K562 (cell line): ENCODE data around the gene TTLL11. TPM values are rescaled to one million over a fixed set of nuclear protein-coding genes. Genes with fewer than 3 reads are reported as not detected.

Experiments used
- ELF2 ChIP-seq: fragments of 250-450 bp; sonication (Bioruptor Pico); IDR thresholded peaks from 2 replicates; pipeline ENCODE4 v1.5.0; 2021; ENCODE audit warnings: mild to moderate bottlenecking
- EP400 ChIP-seq: fragments of 450-650 bp; IDR thresholded peaks from 2 replicates; pipeline ENCODE4 v1.6.1; 2017; ENCODE audit warnings: antibody characterized with exemption, mild to moderate bottlenecking, moderate library complexity
- NFE2L1 ChIP-seq: fragments of 450-650 bp; IDR thresholded peaks from 2 replicates; pipeline ENCODE4 v1.6.1; 2016; ENCODE audit warnings: missing genetic modification characterization, low read depth, mild to moderate bottlenecking, missing compliant biosample characterization, moderate library complexity, borderline replicate concordance
- PCBP2 ChIP-seq: fragments of 200-400 bp; formaldehyde crosslinking; IDR thresholded peaks from 2 replicates; pipeline ENCODE4 v1.6.1; 2018; ENCODE audit warnings: low read length, low read depth, mild to moderate bottlenecking, moderate library complexity; ENCODE audit not compliant: poor library complexity, severe bottlenecking
- RNF219 ChIP-seq: fragments of 250-450 bp; sonication (Bioruptor Pico); IDR thresholded peaks from 2 replicates; pipeline ENCODE4 v1.5.0; 2022; ENCODE audit warnings: mild to moderate bottlenecking
- ZNF655 ChIP-seq: fragments of 250-450 bp; sonication (Bioruptor Pico); IDR thresholded peaks from 2 replicates; pipeline ENCODE4 v1.5.0; 2021
- polyA plus RNA-seq, 8 experiments: library from polyadenylated mRNA; depleted of rRNA in 4 of 8; stranded (reverse) in 5 of 8; unstranded in 3 of 8; fragments of >200 nt; fragmentation: Nextera tagmentation in 2 of 8; fragmentation: Illumina TruSeq in 1 of 8; extraction: Ambion mirVana in 2 of 8; extraction: Trizol in 1 of 8; gene quantifications; 2 replicates each; pipeline versions ENCODE4 v1.2.1 to v1.2.3, GENCODE V29; 2011 to 2014; ENCODE audit warnings: inconsistent platforms in 1 of 8, missing spikeins in 1 of 8
- total RNA-seq, 7 experiments: library from RNA; depleted of rRNA in 6 of 7; stranded (reverse); fragments of >200 nt in 6 of 7; fragmentation: Illumina TruSeq in 2 of 7; extraction: Trizol in 2 of 7; gene quantifications; 2 replicates each; pipeline versions ENCODE4 v1.2.1 to v1.2.3, GENCODE V29; 2011 to 2021; ENCODE audit warnings: low replicate concordance in 1 of 7

TTLL11 gene
- total and polyA plus RNA-seq, 9 of the 15 experiments (the other 6 are each of a cell fraction or from before 2014, with no cell fraction given) = 0.83 to 4.4 (median 2.7) TPM

- TF ChIP-seq ELF2 (CRISPR knock-in tag) (no peak), ZNF655 (CRISPR knock-in tag) (no peak), NFE2L1 (tag) (no peak), EP400 (no peak), RNF219 (CRISPR knock-in tag) (no peak), PCBP2 (no peak)
Observed at GRCh38 chr9:121863955-121864354, 229.2 kb downstream of the TTLL11 start (continued).
